ENCODE data around the gene TAOK1.

GRCh38 chr17:29383686-29384085 lies 6.5 kb upstream of the TAOK1 start:
- TF ChIP-seq POLR2A (IDR thresholded peaks at IDR 0.05; ENCODE audit: low read length): no peak
- TF ChIP-seq, protein P1, sequence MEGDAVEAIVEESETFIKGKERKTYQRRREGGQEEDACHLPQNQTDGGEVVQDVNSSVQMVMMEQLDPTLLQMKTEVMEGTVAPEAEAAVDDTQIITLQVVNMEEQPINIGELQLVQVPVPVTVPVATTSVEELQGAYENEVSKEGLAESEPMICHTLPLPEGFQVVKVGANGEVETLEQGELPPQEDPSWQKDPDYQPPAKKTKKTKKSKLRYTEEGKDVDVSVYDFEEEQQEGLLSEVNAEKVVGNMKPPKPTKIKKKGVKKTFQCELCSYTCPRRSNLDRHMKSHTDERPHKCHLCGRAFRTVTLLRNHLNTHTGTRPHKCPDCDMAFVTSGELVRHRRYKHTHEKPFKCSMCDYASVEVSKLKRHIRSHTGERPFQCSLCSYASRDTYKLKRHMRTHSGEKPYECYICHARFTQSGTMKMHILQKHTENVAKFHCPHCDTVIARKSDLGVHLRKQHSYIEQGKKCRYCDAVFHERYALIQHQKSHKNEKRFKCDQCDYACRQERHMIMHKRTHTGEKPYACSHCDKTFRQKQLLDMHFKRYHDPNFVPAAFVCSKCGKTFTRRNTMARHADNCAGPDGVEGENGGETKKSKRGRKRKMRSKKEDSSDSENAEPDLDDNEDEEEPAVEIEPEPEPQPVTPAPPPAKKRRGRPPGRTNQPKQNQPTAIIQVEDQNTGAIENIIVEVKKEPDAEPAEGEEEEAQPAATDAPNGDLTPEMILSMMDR (IDR thresholded peaks at IDR 0.05): no peak
